SK-N-SH treated with all-trans-retinoic acid at 6 μM for 48 hours (cell line): ENCODE measurements around the gene CRELD2.

Experiments used
- ARNTL ChIP-seq: fragments of 450-650 bp; formaldehyde crosslinking; IDR thresholded peaks from 2 replicates; pipeline ENCODE4 v1.5.0; 2020; ENCODE audit warnings: low read depth, mild to moderate bottlenecking, moderate library complexity, borderline replicate concordance
- CREB5 ChIP-seq: fragments of 250-450 bp; sonication (Bioruptor Pico); IDR thresholded peaks from 2 replicates; pipeline ENCODE4 v1.5.1; 2020; ENCODE audit warnings: low read depth, mild to moderate bottlenecking, moderate library complexity
- OSR1 ChIP-seq: fragments of 250-450 bp; sonication (Bioruptor Pico); IDR thresholded peaks from 2 replicates; pipeline ENCODE4 v1.8.0; 2022; ENCODE audit warnings: moderate library complexity, mild to moderate bottlenecking, inconsistent platforms
- POU6F1 ChIP-seq: fragments of 250-450 bp; sonication (Bioruptor Pico); IDR thresholded peaks from 2 replicates; pipeline ENCODE4 v1.8.0; 2021; ENCODE audit warnings: low read depth, mild to moderate bottlenecking, moderate library complexity, borderline replicate concordance
- RARB ChIP-seq: fragments of 250-450 bp; sonication (Bioruptor Pico); IDR thresholded peaks from 2 replicates; pipeline ENCODE4 v1.8.0; 2021; ENCODE audit warnings: mild to moderate bottlenecking, moderate library complexity
- SNAI2 ChIP-seq: fragments of 250-450 bp; sonication (Bioruptor Pico); IDR thresholded peaks from 2 replicates; pipeline ENCODE4 v1.5.0; 2020; ENCODE audit warnings: mild to moderate bottlenecking, moderate library complexity
- ZC3H10 ChIP-seq: fragments of 250-450 bp; sonication (Bioruptor Pico); IDR thresholded peaks from 2 replicates; pipeline ENCODE4 v1.5.1; 2021; ENCODE audit warnings: mild to moderate bottlenecking, moderate library complexity
- ZFP3 ChIP-seq: fragments of 250-450 bp; sonication (Bioruptor Pico); IDR thresholded peaks from 2 replicates; pipeline ENCODE4 v1.5.0; 2020; ENCODE audit warnings: mild to moderate bottlenecking, moderate library complexity
- ZFP30 ChIP-seq: fragments of 450-650 bp; formaldehyde crosslinking; IDR thresholded peaks from 2 replicates; pipeline ENCODE4 v1.5.0; 2022; ENCODE audit warnings: mild to moderate bottlenecking, moderate library complexity
- ZNF565 ChIP-seq: fragments of 450-650 bp; formaldehyde crosslinking; conservative IDR thresholded peaks from 2 replicates; pipeline ENCODE4 v1.5.0; 2020; ENCODE audit warnings: low read depth, mild to moderate bottlenecking, moderate library complexity
- ZNF8 ChIP-seq: fragments of 450-650 bp; formaldehyde crosslinking; IDR thresholded peaks from 2 replicates; pipeline ENCODE4 v1.5.0; 2020; ENCODE audit warnings: mild to moderate bottlenecking, moderate library complexity

DNA sequence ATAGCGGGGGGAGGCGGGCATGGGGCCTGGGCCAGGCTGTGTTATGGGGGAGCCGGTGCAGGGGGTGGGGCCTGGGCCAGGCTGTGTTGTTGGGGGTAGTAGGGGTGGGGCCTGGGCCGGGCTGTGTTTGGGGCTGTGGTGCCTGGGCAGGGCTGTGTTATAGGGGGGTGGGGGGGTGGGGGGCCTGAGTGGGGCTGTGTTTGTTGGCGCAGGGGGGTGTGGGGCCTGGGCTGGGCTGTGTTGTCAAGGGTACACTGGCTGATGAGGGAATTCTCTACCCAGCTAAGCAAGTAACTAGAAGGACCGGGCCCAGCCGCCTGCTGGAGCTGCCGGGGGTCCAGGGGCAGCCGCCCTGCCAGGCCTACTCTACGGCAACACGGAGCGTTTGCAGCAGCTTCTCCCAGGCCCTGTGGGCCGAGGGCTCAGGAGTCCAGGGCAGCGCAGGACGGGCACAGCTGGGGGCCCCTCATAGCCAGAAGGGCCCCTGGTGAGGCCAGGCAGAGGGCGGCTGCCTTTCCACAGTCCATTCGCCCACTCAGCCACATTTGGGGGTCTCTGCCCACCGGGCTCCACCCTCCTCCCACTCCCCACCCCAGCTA lies 32.1 kb downstream of the CRELD2 start:
- TF ChIP-seq OSR1 (CRISPR knock-in tag) (no peak), ZNF565 (CRISPR knock-in tag) (no peak), ZFP3 (CRISPR knock-in tag) (no peak), POU6F1 (CRISPR knock-in tag) (no peak), CREB5 (CRISPR knock-in tag) (no peak), SNAI2 (no peak), ARNTL (CRISPR knock-in tag) (no peak), ZNF8 (CRISPR knock-in tag) (no peak), ZFP30 (CRISPR knock-in tag) (no peak), RARB (no peak), ZC3H10 (no peak)
